Right lobe of liver (tissue), 4 donors: ENCODE measurements around the gene EEF1AKMT3.

Experiments
- CTCF ChIP-seq, 4 donors: fragments of 200-600 bp in 3 of 4; fragments of 450-650 bp in 1 of 4; IDR thresholded peaks; one replicate each; pipeline versions ENCODE4 v1.5.1 to v1.8.0; 2016 to 2022; ENCODE audit warnings: antibody characterized with exemption in 4 of 4, mild to moderate bottlenecking in 2 of 4
- POLR2A ChIP-seq: fragments of 450-650 bp; IDR thresholded peaks from one replicate; pipeline ENCODE4 v1.6.1; 2017; ENCODE audit warnings: antibody characterized with exemption, mild to moderate bottlenecking
- donor health status: DM: no; HTN: no; CAD: no.
- donor health status: DM: no; HTN: no; CAD: no.
- donor health status: DM: no; HTN: yes; CAD: no.

GRCh38 chr12:57757771-57758170 lies 14.6 kb upstream of the EEF1AKMT3 start:
- TF ChIP-seq CTCF (IDR thresholded peaks at IDR 0.05) (no peak), POLR2A (no peak)
